Muscle of back (tissue), 13 donors: ENCODE data around the gene THAP3. TPM values are rescaled to one million over a fixed set of nuclear protein-coding genes. Genes with fewer than 3 reads are reported as not detected.

Experiments used
- DNase-seq, 3 donors: peaks; one replicate each; pipeline versions ENCODE4 v3.0.0 to v3.0.0-alpha.2; 2013
- long read RNA-seq, 9 donors: transcript quantifications; one replicate each; lab custom pipeline, GENCODE V29; 2026
- polyA plus RNA-seq, 10 donors: library from polyadenylated mRNA; unstranded; fragments of 120-200 nt; gene quantifications; one replicate each; pipeline ENCODE4 v1.2.1, GENCODE V29; 2013; ENCODE audit not compliant: insufficient read length in 10 of 10

Gene THAP3
- 10 to 100 TPM; 13.2 to 18.0 (median 15.6) TPM for polyA plus RNA-seq
- long read RNA-seq, donor 1, partial matches to known transcripts: 9 of 11 reads
- long read RNA-seq, donor 1, other reads (novel, unspliced or antisense): 0 of 11 reads
- long read RNA-seq, donor 2, partial matches to known transcripts: 12 of 14 reads
- long read RNA-seq, donor 2, other reads (novel, unspliced or antisense): 0 of 14 reads
- long read RNA-seq, donor 3: 0 reads
- long read RNA-seq, donor 4, partial matches to known transcripts: 6 of 7 reads
- long read RNA-seq, donor 4, other reads (novel, unspliced or antisense): 0 of 7 reads
- long read RNA-seq, donor 5, partial matches to known transcripts: 14 of 16 reads
- long read RNA-seq, donor 5, other reads (novel, unspliced or antisense): 0 of 16 reads
- long read RNA-seq, donor 6, partial matches to known transcripts: 10 of 13 reads
- long read RNA-seq, donor 6, other reads (novel, unspliced or antisense): 0 of 13 reads
- long read RNA-seq, donor 7, partial matches to known transcripts: 6 of 7 reads
- long read RNA-seq, donor 7, other reads (novel, unspliced or antisense): 0 of 7 reads
- long read RNA-seq, donor 8, partial matches to known transcripts: 0 of 4 reads
- long read RNA-seq, donor 8, other reads (novel, unspliced or antisense): 0 of 4 reads
- long read RNA-seq, donor 9: 0 reads

DNA sequence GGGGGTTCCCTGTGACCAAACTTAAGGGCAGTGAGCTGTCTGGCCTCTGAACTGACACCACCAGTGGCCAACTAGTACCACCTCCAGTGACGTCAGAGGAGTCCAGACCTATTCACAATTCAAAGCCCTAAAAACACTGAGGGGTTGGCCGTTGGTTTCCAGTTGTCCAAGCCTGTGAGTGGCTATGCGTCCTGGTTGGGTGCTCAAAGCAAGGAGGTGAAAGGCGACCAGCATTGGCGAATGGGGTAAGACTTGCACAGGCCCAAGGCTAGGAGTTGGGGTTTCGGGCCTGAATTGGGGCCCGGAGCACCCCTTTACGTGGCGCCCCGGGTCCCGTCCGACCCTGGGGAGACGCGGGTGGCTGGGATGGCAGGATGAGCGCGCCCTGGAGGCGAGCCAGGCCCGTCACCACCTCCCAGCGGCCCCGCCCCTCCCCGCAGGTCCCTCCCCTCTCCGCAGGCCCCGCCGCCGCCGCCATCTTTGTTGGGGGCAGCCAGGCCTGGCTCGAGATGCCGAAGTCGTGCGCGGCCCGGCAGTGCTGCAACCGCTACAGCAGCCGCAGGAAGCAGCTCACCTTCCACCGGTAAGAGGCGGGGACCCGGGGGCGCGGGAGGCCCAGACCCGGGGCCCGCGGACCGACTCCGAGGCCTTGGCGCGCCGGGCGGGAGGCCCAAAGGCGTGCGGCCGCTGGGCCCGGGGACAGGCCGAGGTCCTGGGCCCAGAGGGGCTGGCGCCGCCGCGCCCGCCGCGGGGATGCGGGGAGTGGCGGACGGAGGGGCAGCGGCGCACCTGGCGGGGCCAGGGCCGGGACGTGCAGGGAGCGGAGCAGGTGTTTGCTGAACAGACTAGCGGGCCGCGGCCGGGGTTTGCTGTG, at the start of gene THAP3:
Gene THAP3, plus strand, starts transcription at position 159 of the 874 bp plus-strand sequence. Its CDS starts 351 bp downstream, at position 510.
- DNase-seq: peak; percentile 80 to 95 (median 84)

- DNase-seq: no peak
Measured at GRCh38 chr1:6577831-6578525, 46.7 kb upstream of the THAP3 start.

DNA sequence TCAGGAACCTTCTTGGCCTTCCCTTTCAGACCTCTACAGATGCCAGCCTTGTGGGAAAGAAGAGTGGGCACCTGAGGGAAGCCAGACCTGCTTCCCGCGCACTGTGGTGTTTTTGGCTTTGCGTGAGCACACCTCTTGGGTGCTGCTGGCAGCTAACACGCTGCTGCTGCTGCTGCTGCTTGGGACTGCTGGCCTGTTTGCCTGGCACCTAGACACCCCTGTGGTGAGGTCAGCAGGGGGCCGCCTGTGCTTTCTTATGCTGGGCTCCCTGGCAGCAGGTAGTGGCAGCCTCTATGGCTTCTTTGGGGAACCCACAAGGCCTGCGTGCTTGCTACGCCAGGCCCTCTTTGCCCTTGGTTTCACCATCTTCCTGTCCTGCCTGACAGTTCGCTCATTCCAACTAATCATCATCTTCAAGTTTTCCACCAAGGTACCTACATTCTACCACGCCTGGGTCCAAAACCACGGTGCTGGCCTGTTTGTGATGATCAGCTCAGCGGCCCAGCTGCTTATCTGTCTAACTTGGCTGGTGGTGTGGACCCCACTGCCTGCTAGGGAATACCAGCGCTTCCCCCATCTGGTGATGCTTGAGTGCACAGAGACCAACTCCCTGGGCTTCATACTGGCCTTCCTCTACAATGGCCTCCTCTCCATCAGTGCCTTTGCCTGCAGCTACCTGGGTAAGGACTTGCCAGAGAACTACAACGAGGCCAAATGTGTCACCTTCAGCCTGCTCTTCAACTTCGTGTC, 45.9 kb upstream of the THAP3 start:
- no peak for DNase-seq

- peak; percentile 98 to 100 (median 100) for DNase-seq
Measured at GRCh38 chr1:6579374-6580118, 45.1 kb upstream of the THAP3 start, which contains the start of gene ZBTB48. ZBTB48 (plus strand) TSS chr1:6579994; CDS start chr1:6580610, 616 bp downstream.

DNA sequence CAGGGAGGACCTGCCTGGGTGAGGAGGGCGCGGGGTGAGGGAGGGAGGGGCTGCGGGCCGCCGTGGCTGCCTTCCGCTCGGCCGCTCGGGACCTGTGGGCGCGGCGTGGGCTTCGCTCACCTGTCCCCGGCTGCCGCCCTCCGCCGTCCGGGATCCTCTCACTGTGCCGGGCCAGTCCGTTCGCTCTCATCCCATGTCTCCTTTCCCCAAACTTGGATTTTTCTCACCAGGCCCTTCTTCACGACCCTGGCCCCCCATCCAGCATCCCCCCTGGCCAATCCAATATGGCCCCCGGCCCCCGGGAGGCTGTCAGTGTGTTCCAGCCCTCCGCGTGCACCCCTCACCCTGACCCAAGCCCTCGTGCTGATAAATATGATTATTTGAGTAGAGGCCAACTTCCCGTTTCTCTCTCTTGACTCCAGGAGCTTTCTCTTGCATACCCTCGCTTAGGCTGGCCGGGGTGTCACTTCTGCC, 44.5 kb upstream of the THAP3 start:
- peak in 1 of 3 donors; percentile 52 for DNase-seq

- DNase-seq: no peak
Measured at GRCh38 chr1:6580593-6581409, 43.9 kb upstream of the THAP3 start.

GRCh38 chr1:6581561-6582305, 42.9 kb upstream of the THAP3 start:
- DNase-seq: no peak

GRCh38 chr1:6582370-6582769, 42.3 kb upstream of the THAP3 start:
- DNase-seq: no peak

DNA sequence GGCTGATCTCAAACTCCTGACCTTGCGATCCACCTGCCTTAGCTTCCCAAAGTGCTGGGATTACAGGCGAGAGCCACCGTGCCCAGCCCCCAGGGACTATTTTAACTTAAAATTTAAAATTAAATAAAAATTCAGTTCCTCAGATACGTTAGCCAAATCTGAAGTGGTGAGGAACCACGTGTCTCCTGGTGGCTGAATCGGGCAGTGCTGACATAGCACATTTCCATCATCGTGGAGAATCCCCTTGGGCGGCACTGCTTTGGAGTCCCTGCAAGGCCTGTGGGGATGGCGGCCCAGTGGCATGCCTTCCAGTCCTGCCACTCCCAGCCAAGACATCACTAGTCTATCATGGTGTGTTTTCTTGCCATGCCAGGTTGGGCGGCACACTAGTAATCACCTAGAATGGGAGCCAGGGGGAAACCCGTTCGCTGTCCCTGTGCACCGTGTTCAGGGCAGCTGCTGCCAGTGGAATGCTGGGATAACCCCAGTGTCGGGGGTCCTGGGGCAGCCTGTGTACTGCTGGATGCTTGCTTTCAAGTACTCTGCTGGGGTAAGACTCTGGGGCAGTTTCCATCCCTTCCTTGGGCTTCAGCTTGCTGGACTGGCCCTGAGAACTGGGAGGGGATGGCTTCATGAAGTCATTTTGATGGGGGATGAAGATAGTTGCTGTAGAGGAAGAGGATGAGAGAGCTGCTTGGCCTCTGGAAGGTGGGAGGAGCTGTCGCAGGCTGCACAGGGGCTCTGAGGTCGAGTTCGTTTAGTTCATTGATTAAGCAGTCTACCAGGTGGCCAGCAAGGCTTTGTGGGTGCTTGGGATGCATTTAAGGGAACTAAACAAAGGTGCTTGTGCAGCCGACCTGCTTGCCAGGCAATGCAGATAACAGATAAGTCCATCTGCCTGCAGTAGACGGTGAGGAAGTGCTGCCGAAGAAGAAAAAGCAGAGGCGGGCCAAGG, 40.3 kb upstream of the THAP3 start:
- no peak for DNase-seq

DNA sequence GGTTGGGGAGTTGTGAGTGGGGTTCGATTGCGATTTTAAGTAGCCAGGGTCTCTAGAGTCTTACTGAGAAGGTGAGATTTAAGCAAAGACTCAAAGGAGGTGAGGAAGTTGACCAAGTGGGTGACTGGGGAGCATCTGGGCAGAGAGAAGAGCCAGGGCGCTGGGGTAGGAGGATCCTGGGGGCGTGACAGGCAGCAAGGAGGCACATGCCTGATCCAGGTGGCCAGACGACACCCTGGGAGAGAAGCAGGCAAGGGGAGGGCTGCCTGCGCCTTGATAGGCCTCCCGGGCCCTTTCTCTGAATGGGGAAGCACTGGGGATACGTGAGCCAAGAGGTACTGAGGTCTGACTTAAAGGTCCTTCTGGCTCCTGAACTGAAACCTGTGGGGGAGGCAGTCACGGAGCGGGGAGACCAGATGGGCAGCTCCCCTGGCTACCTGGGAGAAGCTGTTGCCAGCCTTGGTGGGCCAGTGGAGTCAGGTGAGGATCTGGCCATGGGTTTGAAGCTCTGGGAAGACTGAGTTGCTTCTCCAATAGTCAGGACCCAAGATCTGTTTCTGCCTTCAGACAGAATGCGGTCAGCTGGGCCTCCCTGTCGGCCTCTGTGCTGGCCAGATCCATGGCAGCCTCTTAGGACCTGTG, 39.5 kb upstream of the THAP3 start:
- no peak for DNase-seq

- no peak for DNase-seq
Measured at GRCh38 chr1:6585841-6586240, 38.8 kb upstream of the THAP3 start.

GRCh38 chr1:6586404-6586816, 38.3 kb upstream of the THAP3 start:
- DNase-seq: no peak

DNA sequence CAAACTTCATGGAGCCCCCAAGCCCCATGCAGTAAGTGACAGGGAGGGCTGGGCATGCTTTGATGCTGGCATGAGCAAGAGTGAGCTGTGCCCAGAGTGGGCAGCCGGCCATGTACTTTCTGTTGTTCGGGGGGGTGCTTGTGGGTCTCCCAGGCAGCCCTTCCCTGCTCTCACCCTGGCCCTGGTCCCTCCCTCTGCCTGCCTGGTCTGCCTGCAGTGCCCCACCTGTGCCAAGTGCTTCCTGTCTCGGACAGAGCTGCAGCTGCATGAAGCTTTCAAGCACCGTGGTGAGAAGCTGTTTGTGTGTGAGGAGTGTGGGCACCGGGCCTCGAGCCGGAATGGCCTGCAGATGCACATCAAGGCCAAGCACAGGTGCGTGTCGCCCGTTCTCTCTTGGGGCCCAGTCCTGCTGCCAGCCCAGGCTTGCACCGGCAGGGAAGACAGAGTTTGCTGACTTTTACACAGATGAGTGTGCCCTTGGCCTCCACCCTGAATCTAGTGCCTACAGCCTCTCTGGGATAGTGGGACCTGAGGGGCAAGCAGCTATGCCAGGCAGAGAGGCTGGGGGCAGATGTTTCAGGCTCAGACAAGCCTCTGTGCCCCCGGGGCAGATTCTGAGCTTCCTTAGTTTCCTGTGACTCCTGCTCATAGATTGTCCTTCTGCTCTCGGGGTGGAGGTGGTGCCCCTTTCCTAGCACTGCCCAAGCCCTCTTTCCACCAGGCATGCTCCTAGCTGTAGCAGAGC, 37.2 kb upstream of the THAP3 start:
- peak; percentile 52 to 55 (median 54) for DNase-seq

- no peak for DNase-seq
Measured at GRCh38 chr1:6588128-6588892, 36.4 kb upstream of the THAP3 start.
